ENCODE results near the gene GREB1L. TPM values are rescaled to one million over a fixed set of nuclear protein-coding genes. Genes with fewer than 3 reads are reported as not detected.
"Not testable (repeated sequence)": the region's sequence is repeated elsewhere in the genome, so short reads cannot be mapped to it uniquely, and the experiment has no call there.

GREB1L gene
- total RNA-seq, 2 donors from 2014 or later, result 3.1 to 3.9 TPM

- no peak for TF ChIP-seq CTCF (conservative IDR thresholded peaks at IDR 0.05)
- no peak overlapping the region for H3K27ac Mint-ChIP-seq
Observed at GRCh38 chr18:21205695-21206094, 36.3 kb upstream of the GREB1L start.

GRCh38 chr18:21210278-21210677 lies 31.8 kb upstream of the GREB1L start:
- Histone ChIP-seq H3K4me3 (ENCODE audit: low read length) (no peak overlapping the region), H3K4me1 (ENCODE audit: control insufficient read depth, insufficient read depth, low read length) (no peaks in the 10 kb centered on the region), H3K27ac (ENCODE audit: low read depth, low read length) (no peak overlapping the region), H3K27me3 (ENCODE audit: control insufficient read depth, insufficient read depth, low read length, poor library complexity, severe bottlenecking) (peaks cover 50% of the 10 kb centered on the region), H3K9me3 (ENCODE audit: control insufficient read depth, low read length) (no peaks in the 10 kb centered on the region), H3K36me3 (ENCODE audit: control insufficient read depth, insufficient read depth, low read length) (no peaks in the 10 kb centered on the region), H3K9ac (ENCODE audit: extremely low read depth, low read length, poor library complexity, severe bottlenecking) (no peak overlapping the region)
- WGBS, 2 experiments (ENCODE audit: insufficient coverage in 1 of 2, insufficient read length in 1 of 2), result 100% methylated on average over 1 of the region's 1 CpG
- Mint-ChIP-seq H3K9me3 (no peaks in the 10 kb centered on the region), H3K4me1 (no peaks in the 10 kb centered on the region), H3K36me3 (ENCODE audit: low read depth) (no peaks in the 10 kb centered on the region), H3K27me3 (ENCODE audit: insufficient read depth) (peaks cover 78% of the 10 kb centered on the region), H3K4me3 (no peak overlapping the region), H3K27ac (no peak overlapping the region)
- TF ChIP-seq CTCF (conservative IDR thresholded peaks at IDR 0.05), result no peak
- DNase-seq, result no peak

More at GRCh38 chr18:21205695-21206094, 36.3 kb upstream of the GREB1L start:
- H3K9me3 ChIP-seq (ENCODE audit: control insufficient read depth, low read length), result no peaks in the 10 kb centered on the region
- Mint-ChIP-seq H3K36me3 (ENCODE audit: low read depth) (no peaks in the 10 kb centered on the region), H3K4me1 (no peaks in the 10 kb centered on the region), H3K4me3 (no peak overlapping the region), H3K27me3 (ENCODE audit: insufficient read depth) (peaks cover 56% of the 10 kb centered on the region), H3K9me3 (no peaks in the 10 kb centered on the region)
- no peak overlapping the region for H3K9ac ChIP-seq (ENCODE audit: extremely low read depth, low read length, poor library complexity, severe bottlenecking)
- WGBS, 2 experiments (ENCODE audit: insufficient coverage in 1 of 2, insufficient read length in 1 of 2), result 93 to 97% methylated on average over 4 of the region's 4 CpGs
- H3K27me3 ChIP-seq (ENCODE audit: control insufficient read depth, insufficient read depth, low read length, poor library complexity, severe bottlenecking), result peaks cover 21% of the 10 kb centered on the region
- no peak for DNase-seq
- H3K4me3 ChIP-seq (ENCODE audit: low read length), result no peak overlapping the region
- no peak overlapping the region for H3K27ac ChIP-seq (ENCODE audit: low read depth, low read length)
- H3K36me3 ChIP-seq (ENCODE audit: control insufficient read depth, insufficient read depth, low read length), result no peaks in the 10 kb centered on the region
- H3K4me1 ChIP-seq (ENCODE audit: control insufficient read depth, insufficient read depth, low read length), result no peaks in the 10 kb centered on the region

GRCh38 chr18:21210784-21211183 lies 31.2 kb upstream of the GREB1L start:
- Histone ChIP-seq H3K9me3 (ENCODE audit: control insufficient read depth, low read length) (no peaks in the 10 kb centered on the region), H3K4me1 (ENCODE audit: control insufficient read depth, insufficient read depth, low read length) (no peaks in the 10 kb centered on the region), H3K4me3 (ENCODE audit: low read length) (no peak overlapping the region), H3K9ac (ENCODE audit: extremely low read depth, low read length, poor library complexity, severe bottlenecking) (no peak overlapping the region), H3K27ac (ENCODE audit: low read depth, low read length) (no peak overlapping the region), H3K27me3 (ENCODE audit: control insufficient read depth, insufficient read depth, low read length, poor library complexity, severe bottlenecking) (peaks cover 53% of the 10 kb centered on the region), H3K36me3 (ENCODE audit: control insufficient read depth, insufficient read depth, low read length) (no peaks in the 10 kb centered on the region)
- WGBS, 2 experiments (ENCODE audit: insufficient coverage in 1 of 2, insufficient read length in 1 of 2), result 75 to 100% methylated on average over 1 to 2 of the region's 2 CpGs
- H3K9me3 Mint-ChIP-seq, result no peaks in the 10 kb centered on the region
- DNase-seq, result no peak
- H3K4me3 Mint-ChIP-seq, result no peak overlapping the region
- peaks cover 79% of the 10 kb centered on the region for H3K27me3 Mint-ChIP-seq (ENCODE audit: insufficient read depth)
- no peak for TF ChIP-seq CTCF (conservative IDR thresholded peaks at IDR 0.05)
- H3K4me1 Mint-ChIP-seq, result no peaks in the 10 kb centered on the region
- no peaks in the 10 kb centered on the region for H3K36me3 Mint-ChIP-seq (ENCODE audit: low read depth)
- no peak overlapping the region for H3K27ac Mint-ChIP-seq

- not testable (repeated sequence) for H3K27ac Mint-ChIP-seq; H3K36me3 Mint-ChIP-seq (ENCODE audit: low read depth); H3K4me3 ChIP-seq (ENCODE audit: low read length); H3K36me3 ChIP-seq (ENCODE audit: control insufficient read depth, insufficient read depth, low read length); H3K4me1 ChIP-seq (ENCODE audit: control insufficient read depth, insufficient read depth, low read length); H3K4me1 Mint-ChIP-seq; H3K4me3 Mint-ChIP-seq; DNase-seq; H3K9me3 ChIP-seq (ENCODE audit: control insufficient read depth, low read length); H3K9me3 Mint-ChIP-seq; H3K27ac ChIP-seq (ENCODE audit: low read depth, low read length); H3K9ac ChIP-seq (ENCODE audit: extremely low read depth, low read length, poor library complexity, severe bottlenecking)
- 96 to 100% methylated on average over 2 to 5 of the region's 5 CpGs for WGBS, 2 experiments (ENCODE audit: insufficient coverage in 1 of 2, insufficient read length in 1 of 2)
- H3K27me3 ChIP-seq (ENCODE audit: control insufficient read depth, insufficient read depth, low read length, poor library complexity, severe bottlenecking), result peaks cover 76% of the 10 kb centered on the region
- peaks cover 95% of the 10 kb centered on the region for H3K27me3 Mint-ChIP-seq (ENCODE audit: insufficient read depth)
Observed at GRCh38 chr18:21214409-21214808, 27.6 kb upstream of the GREB1L start.
